Naive thymus-derived CD4-positive, alpha-beta T cell (primary cell): ENCODE results near the gene ZFAND3. TPM values are rescaled to one million over a fixed set of nuclear protein-coding genes. Genes with fewer than 3 reads are reported as not detected.

Experiments used
- ATAC-seq: fragments of 150-1000 bp; cut with Tn5 transposase; 2 replicates; pipeline ENCODE4 v1.10.0; 2021; ENCODE audit warnings: mild to moderate bottlenecking, moderate library complexity
- CTCF ChIA-PET: fragments of 350-600 bp; sonication (Branson Sonifier 250); formaldehyde crosslinking; loops from one replicate; lab custom pipeline; 2021; ENCODE audit warnings: antibody characterized with exemption; lab: Charles Lee
- POLR2A ChIA-PET: fragments of 350-600 bp; sonication (Branson Sonifier 250); formaldehyde crosslinking; loops from one replicate; lab custom pipeline; 2021; ENCODE audit warnings: antibody characterized with exemption, inconsistent platforms; lab: Charles Lee
- DNase-seq, 9 donors: peaks; one replicate each; pipeline versions ENCODE4 v3.0.0 to v3.0.0-alpha.2; 2020 to 2022; ENCODE audit warnings: mixed read lengths in 1 of 9
- H3K27ac ChIP-seq: one replicate; pipeline ENCODE4 v1.7.0; 2013; ENCODE audit warnings: mild to moderate bottlenecking, low read depth, low read length, moderate library complexity
- H3K27me3 ChIP-seq, 2 donors: one replicate each; pipeline ENCODE4 v1.7.0; 2013; ENCODE audit warnings: low read length in 2 of 2, mild to moderate bottlenecking in 2 of 2, moderate library complexity in 2 of 2; ENCODE audit not compliant: control insufficient read depth in 2 of 2, insufficient read depth in 2 of 2
- H3K36me3 ChIP-seq, 3 experiments: 1 replicate in 2 of 3; 2 replicates in 1 of 3; pipeline ENCODE4 v1.7.0; 2013; ENCODE audit warnings: low read length in 3 of 3, mild to moderate bottlenecking in 3 of 3, moderate library complexity in 1 of 3; ENCODE audit not compliant: insufficient read depth in 3 of 3, control insufficient read depth in 2 of 3
- H3K4me1 ChIP-seq, 2 donors: one replicate each; pipeline ENCODE4 v1.7.0; 2013; ENCODE audit warnings: low read length in 2 of 2, mild to moderate bottlenecking in 2 of 2, moderate library complexity in 1 of 2; ENCODE audit not compliant: control insufficient read depth in 2 of 2, insufficient read depth in 2 of 2
- H3K4me3 ChIP-seq: 2 replicates; pipeline ENCODE4 v1.7.0; 2013; ENCODE audit warnings: mild to moderate bottlenecking, low read length
- H3K9me3 ChIP-seq, 3 experiments: 1 replicate in 2 of 3; 2 replicates in 1 of 3; pipeline ENCODE4 v1.7.0; 2013; ENCODE audit warnings: low read length in 3 of 3; ENCODE audit not compliant: control insufficient read depth in 2 of 3
- H3K27ac Mint-ChIP-seq, 9 donors: one replicate each; pipeline ENCODE4 v1.8.0; 2020 to 2022; ENCODE audit warnings: mixed read lengths in 9 of 9, mild to moderate bottlenecking in 8 of 9, moderate library complexity in 5 of 9, inconsistent platforms in 2 of 9
- H3K27me3 Mint-ChIP-seq, 5 donors: one replicate each; pipeline ENCODE4 v1.8.0; 2021 to 2022; ENCODE audit warnings: mixed read lengths in 5 of 5, mild to moderate bottlenecking in 1 of 5
- H3K36me3 Mint-ChIP-seq, 5 donors: one replicate each; pipeline ENCODE4 v1.8.0; 2020 to 2022; ENCODE audit warnings: mixed read lengths in 5 of 5, mild to moderate bottlenecking in 3 of 5, inconsistent platforms in 1 of 5
- H3K4me1 Mint-ChIP-seq, 7 donors: one replicate each; pipeline ENCODE4 v1.8.0; 2020 to 2022; ENCODE audit warnings: mixed read lengths in 7 of 7, mild to moderate bottlenecking in 3 of 7, inconsistent platforms in 1 of 7
- H3K4me3 Mint-ChIP-seq, 10 donors: one replicate each; pipeline ENCODE4 v1.8.0; 2020 to 2022; ENCODE audit warnings: mild to moderate bottlenecking in 10 of 10, mixed read lengths in 10 of 10, moderate library complexity in 6 of 10, inconsistent platforms in 2 of 10
- H3K9me3 Mint-ChIP-seq, 11 donors: one replicate each; pipeline ENCODE4 v1.8.0; 2020 to 2022; ENCODE audit warnings: mixed read lengths in 11 of 11, mild to moderate bottlenecking in 4 of 11, inconsistent platforms in 1 of 11, moderate library complexity in 1 of 11
- intact Hi-C, 2 donors: fragments of 100-400 bp; cut with micrococcal nuclease; formaldehyde crosslinking; loops; one replicate each; pipeline ENCODE4 v1.15.1; 2023
- polyA plus RNA-seq, 2 donors: library from polyadenylated mRNA; unstranded; fragments of 300-500 nt; fragmentation: Illumina TruSeq; gene quantifications; one replicate each; pipeline ENCODE4 v1.2.3, GENCODE V29; 2021
- total RNA-seq, 6 experiments: library from RNA in 5 of 6; stranded (reverse) in 5 of 6; gene quantifications; 1 replicate in 5 of 6; 2 replicates in 1 of 6; pipeline ENCODE4 v1.2.3 and lab custom pipeline; 2021 to 2026

The ZFAND3 gene
- total and polyA plus RNA-seq, 7 experiments from 2014 or later: 3.5 to 55.0 (median 37.1) TPM

- no peaks in the 10 kb centered on the region for H3K4me1 ChIP-seq
- ATAC-seq (no peak), DNase-seq (no peak)
- no peaks in the 10 kb centered on the region for H3K9me3 ChIP-seq
- no peak overlapping the region for H3K4me3 ChIP-seq
- H3K27me3 ChIP-seq: no peaks in the 10 kb centered on the region
- Mint-ChIP-seq H3K27me3 (no peaks in the 10 kb centered on the region), H3K9me3 (peaks cover 0 to 3% (median 0%) of the 10 kb centered on the region in 11 donors), H3K36me3 (peaks cover 9 to 54% (median 22%) of the 10 kb centered on the region in 5 donors), H3K4me3 (no peak overlapping the region), H3K27ac (no peak overlapping the region), H3K4me1 (peaks cover 0 to 15% (median 5%) of the 10 kb centered on the region in 7 donors)
- intact Hi-C loops: no loop called here
- H3K27ac ChIP-seq: no peak overlapping the region
- ChIA-PET CTCF (no interaction called here), POLR2A (no interaction called here)
- H3K36me3 ChIP-seq: no peaks in the 10 kb centered on the region
These were observed 259.1 kb downstream of the ZFAND3 start for GRCh38 chr6:38078671-38079070.

GRCh38 chr6:38079107-38079506 lies 259.6 kb downstream of the ZFAND3 start:
- ATAC-seq (no peak), DNase-seq (no peak)
- H3K4me3 Mint-ChIP-seq: no peak overlapping the region
- peaks cover 0 to 15% (median 6%) of the 10 kb centered on the region in 7 donors for H3K4me1 Mint-ChIP-seq
- no peaks in the 10 kb centered on the region for H3K27me3 Mint-ChIP-seq
- no peaks in the 10 kb centered on the region for H3K27me3 ChIP-seq
- intact Hi-C loops: no loop called here
- H3K36me3 Mint-ChIP-seq: peaks cover 9 to 56% (median 25%) of the 10 kb centered on the region in 5 donors
- no peak overlapping the region for H3K27ac Mint-ChIP-seq
- H3K27ac ChIP-seq: no peak overlapping the region
- H3K4me3 ChIP-seq: no peak overlapping the region
- peaks cover 0 to 3% (median 0%) of the 10 kb centered on the region in 3 experiments for H3K36me3 ChIP-seq
- no peaks in the 10 kb centered on the region for H3K4me1 ChIP-seq
- ChIA-PET POLR2A (no interaction called here), CTCF (no interaction called here)
- peaks cover 0 to 3% (median 0%) of the 10 kb centered on the region in 11 donors for H3K9me3 Mint-ChIP-seq
- H3K9me3 ChIP-seq: no peaks in the 10 kb centered on the region

GRCh38 chr6:38079537-38079936 lies 260.0 kb downstream of the ZFAND3 start:
- H3K27ac Mint-ChIP-seq: no peak overlapping the region
- DNase-seq: no peak

DNA sequence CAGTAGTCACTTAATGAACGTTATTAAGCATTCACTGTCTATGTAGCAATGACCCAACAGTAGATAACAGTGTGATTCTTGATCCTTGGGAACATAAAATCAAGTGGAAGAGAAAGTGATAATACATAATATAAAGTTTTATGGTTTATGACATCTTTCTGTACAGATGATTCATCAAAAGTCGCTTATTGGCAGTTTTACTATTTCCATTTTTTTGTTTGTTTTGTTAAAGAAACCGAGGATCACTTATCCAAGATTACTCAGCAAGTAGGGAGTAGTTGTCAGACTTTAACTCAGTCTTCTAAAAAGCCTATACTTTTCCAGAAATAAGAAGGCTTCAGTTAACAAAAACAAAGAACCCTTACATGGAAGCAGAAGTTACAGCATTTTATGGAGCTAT lies 260.8 kb downstream of the ZFAND3 start:
- Mint-ChIP-seq H3K27me3 (no peaks in the 10 kb centered on the region), H3K9me3 (no peaks in the 10 kb centered on the region), H3K36me3 (peaks cover 7 to 61% (median 29%) of the 10 kb centered on the region in 5 donors), H3K27ac (no peak overlapping the region), H3K4me1 (peaks cover 0 to 10% (median 6%) of the 10 kb centered on the region in 7 donors), H3K4me3 (no peak overlapping the region)
- H3K27me3 ChIP-seq: no peaks in the 10 kb centered on the region
- ChIA-PET CTCF (no interaction called here), POLR2A (no interaction called here)
- no peaks in the 10 kb centered on the region for H3K4me1 ChIP-seq
- DNase-seq: no peak
- H3K9me3 ChIP-seq: no peaks in the 10 kb centered on the region
- no peak overlapping the region for H3K4me3 ChIP-seq
- H3K27ac ChIP-seq: no peak overlapping the region
- intact Hi-C loops: no loop called here
- H3K36me3 ChIP-seq: peaks cover 0 to 6% (median 0%) of the 10 kb centered on the region in 3 experiments
- no peak for ATAC-seq

More at GRCh38 chr6:38079537-38079936, 260.0 kb downstream of the ZFAND3 start:
- peaks cover 9 to 61% (median 29%) of the 10 kb centered on the region in 5 donors for H3K36me3 Mint-ChIP-seq
- H3K4me1 Mint-ChIP-seq: peaks cover 0 to 15% (median 7%) of the 10 kb centered on the region in 7 donors
- ATAC-seq: no peak
- Histone ChIP-seq H3K27ac (no peak overlapping the region), H3K36me3 (peaks cover 0 to 3% (median 0%) of the 10 kb centered on the region in 3 experiments), H3K27me3 (no peaks in the 10 kb centered on the region), H3K4me1 (no peaks in the 10 kb centered on the region), H3K9me3 (no peaks in the 10 kb centered on the region), H3K4me3 (no peak overlapping the region)
- POLR2A ChIA-PET: no interaction called here
- peaks cover 0 to 3% (median 0%) of the 10 kb centered on the region in 11 donors for H3K9me3 Mint-ChIP-seq
- intact Hi-C loops: no loop called here
- no peak overlapping the region for H3K4me3 Mint-ChIP-seq
- CTCF ChIA-PET: no interaction called here
- H3K27me3 Mint-ChIP-seq: no peaks in the 10 kb centered on the region

DNA sequence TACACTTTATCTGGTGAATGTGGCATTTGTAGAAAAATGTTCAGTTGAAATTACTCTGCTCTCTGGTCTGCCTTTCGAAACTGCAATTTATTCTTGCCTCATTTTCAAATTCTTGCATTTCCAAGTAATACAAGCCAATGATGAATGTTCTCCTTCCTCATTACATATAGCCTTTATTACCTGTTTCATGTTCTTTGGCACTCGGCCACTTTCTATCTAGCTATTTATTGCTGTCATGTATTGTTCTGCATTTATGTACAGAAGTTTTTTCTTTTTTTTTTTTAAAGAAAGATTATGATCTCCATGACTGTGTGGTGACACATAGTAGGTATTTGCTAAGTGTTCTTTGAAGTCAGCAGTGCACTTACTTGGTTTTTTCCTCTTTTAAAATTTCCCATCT lies 261.4 kb downstream of the ZFAND3 start:
- DNase-seq (no peak), ATAC-seq (no peak)
- H3K27me3 Mint-ChIP-seq: no peaks in the 10 kb centered on the region
- Histone ChIP-seq H3K36me3 (peaks cover 0 to 6% (median 0%) of the 10 kb centered on the region in 3 experiments), H3K4me3 (no peak overlapping the region), H3K4me1 (no peaks in the 10 kb centered on the region), H3K27ac (no peak overlapping the region), H3K9me3 (no peaks in the 10 kb centered on the region), H3K27me3 (no peaks in the 10 kb centered on the region)
- no peak overlapping the region for H3K4me3 Mint-ChIP-seq
- intact Hi-C loops: no loop called here
- peaks cover 0 to 13% (median 7%) of the 10 kb centered on the region in 7 donors for H3K4me1 Mint-ChIP-seq
- ChIA-PET CTCF (no interaction called here), POLR2A (no interaction called here)
- H3K27ac Mint-ChIP-seq: no peak overlapping the region
- H3K9me3 Mint-ChIP-seq: no peaks in the 10 kb centered on the region
- peaks cover 7 to 62% (median 32%) of the 10 kb centered on the region in 5 donors for H3K36me3 Mint-ChIP-seq

DNA sequence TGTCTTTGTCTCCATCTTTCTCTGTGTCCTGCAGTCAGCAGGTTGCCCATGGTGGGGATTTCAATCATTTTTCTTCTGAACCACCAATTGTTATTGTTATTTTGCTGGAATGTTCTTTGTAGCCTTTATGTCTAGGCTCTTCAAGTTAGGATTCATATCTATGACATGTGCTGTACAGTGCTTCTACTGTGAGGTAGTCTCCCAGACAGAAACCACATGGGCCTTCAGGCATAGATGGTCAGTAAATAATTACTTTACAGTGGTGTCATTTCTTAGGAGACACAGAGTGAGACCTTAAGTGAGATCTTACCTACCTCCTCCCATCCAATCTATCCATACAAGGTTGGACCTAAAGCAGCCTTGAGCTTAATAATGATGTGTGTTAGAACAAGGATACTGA lies 265.5 kb downstream of the ZFAND3 start:
- DNase-seq (no peak), ATAC-seq (no peak)
- Mint-ChIP-seq H3K4me1 (peaks cover 0 to 30% (median 9%) of the 10 kb centered on the region in 7 donors), H3K27ac (no peak overlapping the region), H3K4me3 (no peak overlapping the region), H3K27me3 (no peaks in the 10 kb centered on the region), H3K9me3 (no peaks in the 10 kb centered on the region), H3K36me3 (peaks cover 18 to 70% (median 36%) of the 10 kb centered on the region in 5 donors)
- Histone ChIP-seq H3K9me3 (no peaks in the 10 kb centered on the region), H3K4me1 (no peaks in the 10 kb centered on the region), H3K27me3 (no peaks in the 10 kb centered on the region), H3K27ac (no peak overlapping the region), H3K36me3 (peaks cover 0 to 6% (median 0%) of the 10 kb centered on the region in 3 experiments), H3K4me3 (no peak overlapping the region)
- intact Hi-C loops: no loop called here
- POLR2A ChIA-PET: no interaction called here
- CTCF ChIA-PET: no interaction called here

DNA sequence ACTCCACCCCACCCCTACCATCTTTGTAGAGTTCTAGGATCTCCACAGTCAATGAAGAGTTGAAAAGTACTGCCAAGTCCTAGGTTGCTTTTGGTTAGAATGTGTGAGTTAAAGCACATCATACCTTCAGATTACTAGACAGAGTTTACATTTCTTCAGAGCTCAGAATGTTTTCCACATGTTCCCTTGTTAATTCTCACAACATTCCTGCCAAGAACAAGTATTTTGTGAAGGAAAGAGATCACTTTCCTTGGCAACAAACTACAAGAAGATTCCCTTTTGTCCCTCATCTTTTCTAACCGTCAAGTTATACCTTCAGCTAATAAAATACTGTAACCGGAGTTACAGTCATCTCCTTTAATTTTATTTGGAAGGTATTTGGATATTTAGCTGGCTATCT lies 266.8 kb downstream of the ZFAND3 start:
- DNase-seq: no peak
- CTCF ChIA-PET: no interaction called here
- Histone ChIP-seq H3K27me3 (no peaks in the 10 kb centered on the region), H3K36me3 (peaks cover 0 to 6% (median 0%) of the 10 kb centered on the region in 3 experiments), H3K4me3 (no peak overlapping the region), H3K4me1 (no peaks in the 10 kb centered on the region), H3K27ac (no peak overlapping the region), H3K9me3 (no peaks in the 10 kb centered on the region)
- H3K36me3 Mint-ChIP-seq: peaks cover 18 to 71% (median 31%) of the 10 kb centered on the region in 5 donors
- no peak for ATAC-seq
- peaks cover 0 to 38% (median 14%) of the 10 kb centered on the region in 7 donors for H3K4me1 Mint-ChIP-seq
- H3K9me3 Mint-ChIP-seq: no peaks in the 10 kb centered on the region
- H3K4me3 Mint-ChIP-seq: no peak overlapping the region
- POLR2A ChIA-PET: no interaction called here
- intact Hi-C loops: loop anchor here in 1 of 2 donors (2.0 kb wide), 1 partner anchor 26 kb away; no protein-coding TSS in a partner anchor
- no peaks in the 10 kb centered on the region for H3K27me3 Mint-ChIP-seq
- no peak overlapping the region for H3K27ac Mint-ChIP-seq
